GM19351 (cell line): ENCODE data around the gene MRGPRE.

ENCODE experiments used
- ATAC-seq: cut with Tn5 transposase; IDR thresholded peaks from one replicate; pipeline ENCODE4 v1.9.1; 2021; ENCODE audit warnings: mild to moderate bottlenecking, moderate library complexity; ENCODE audit not compliant: unreplicated experiment

MRGPRE gene

DNA sequence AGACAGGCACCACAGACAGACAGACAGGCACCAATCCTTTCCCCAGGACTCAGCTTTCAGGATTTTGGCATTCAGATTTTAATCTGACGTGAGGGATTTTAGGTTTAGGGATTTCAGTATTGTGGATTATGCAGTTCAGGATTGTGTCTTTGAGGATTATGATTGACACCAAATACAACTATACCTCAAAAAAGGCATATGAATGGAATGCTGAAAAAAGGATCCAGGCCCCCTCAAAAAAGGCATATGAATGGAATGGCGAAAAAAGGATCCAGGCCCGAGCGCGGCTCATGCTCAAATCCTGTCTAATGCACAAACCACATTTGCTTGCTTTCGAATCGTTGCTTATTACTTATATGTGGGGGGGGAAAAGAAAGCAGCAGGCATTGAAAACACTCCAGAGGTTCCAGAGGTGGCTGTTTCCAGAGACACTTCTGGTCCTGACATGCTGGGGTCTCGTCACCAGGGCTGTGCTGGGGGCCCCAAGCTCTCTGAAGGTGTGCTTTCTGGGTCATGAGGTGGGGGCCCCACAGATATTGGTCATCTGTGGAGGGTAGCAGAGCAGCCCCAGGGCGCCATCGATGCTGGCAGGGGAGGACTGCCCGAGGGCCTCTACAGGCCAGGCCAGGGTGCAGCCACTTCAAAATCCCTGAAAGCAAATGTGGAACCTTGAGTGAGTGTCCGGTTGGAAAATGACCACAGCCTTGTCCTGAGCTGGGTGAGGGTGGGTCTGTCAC lies 50.3 kb downstream of the MRGPRE start:
- no peak for ATAC-seq

DNA sequence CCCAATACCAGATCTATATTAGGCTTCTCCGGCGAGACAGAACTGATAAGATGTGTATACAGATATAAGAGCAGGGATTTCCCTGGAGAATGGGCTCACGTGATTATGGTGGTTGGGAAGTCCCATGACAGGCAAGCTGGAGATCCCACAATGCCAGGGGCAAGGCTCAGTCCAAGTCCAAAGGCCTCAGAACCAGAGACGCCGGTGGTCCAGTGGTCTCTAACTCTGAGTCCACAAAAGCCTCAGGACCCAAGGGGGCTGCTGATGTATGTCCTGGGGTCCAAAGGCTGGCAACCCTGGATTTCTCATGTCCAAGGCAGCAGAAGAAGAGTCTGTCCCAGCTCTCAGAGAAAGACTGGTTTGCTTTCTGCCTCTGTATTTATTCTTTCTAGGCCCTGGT lies 51.3 kb downstream of the MRGPRE start:
- ATAC-seq, result no peak

DNA sequence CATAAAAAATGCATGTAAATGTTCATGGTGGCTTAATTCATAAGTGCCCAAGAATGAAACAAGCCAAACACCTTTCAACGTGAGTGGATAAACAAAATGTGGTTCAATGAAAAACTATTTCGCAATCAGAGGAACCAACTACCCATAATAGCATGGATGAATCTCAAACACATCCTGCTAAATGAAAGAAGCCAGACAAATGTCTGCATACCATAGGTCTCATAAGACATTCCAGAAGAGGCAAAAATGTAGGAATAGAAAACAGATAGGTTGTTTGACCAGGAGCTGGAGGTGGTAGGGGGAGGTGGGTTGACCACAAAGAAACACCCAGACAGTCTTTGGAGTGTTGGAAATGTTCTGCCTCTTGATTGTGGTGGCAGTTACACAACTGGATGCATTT lies 53.9 kb downstream of the MRGPRE start:
- no peak for ATAC-seq

DNA sequence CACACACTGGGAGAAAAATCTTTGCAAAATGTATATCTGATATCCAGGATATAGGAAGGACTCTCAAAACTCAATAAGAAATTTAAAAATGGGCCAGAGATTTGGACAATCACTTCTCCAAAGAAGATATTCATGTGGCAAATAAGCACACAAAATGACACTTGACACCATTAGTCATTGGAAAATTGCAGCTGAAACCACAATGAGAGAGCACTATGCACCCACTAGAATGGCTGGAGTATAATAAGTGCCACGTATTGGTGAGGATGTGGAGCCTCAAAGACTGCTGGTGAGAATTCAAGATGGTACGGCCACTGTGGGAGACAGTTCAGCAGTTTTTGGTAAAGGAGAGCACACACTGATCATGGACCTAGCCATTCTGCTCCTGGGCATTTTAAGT lies 54.3 kb downstream of the MRGPRE start:
- no peak for ATAC-seq
